ENCODE results near the gene CDC14B. TPM values are rescaled to one million over a fixed set of nuclear protein-coding genes. Genes with fewer than 3 reads are reported as not detected.

Gene CDC14B
- total RNA-seq, 1 experiment from 2014 or later, result 29.8 TPM

GRCh38 chr9:96646081-96646991 lies 26.7 kb upstream of the CDC14B start:
- BruUV-seq (replicated peaks), result no TSS peak
- no peaks in the 10 kb centered on the region for H3K9me3 Mint-ChIP-seq (ENCODE audit: low read depth, unreplicated experiment)
- intact Hi-C loops (cut with micrococcal nuclease; ENCODE audit: unreplicated experiment), result no loop called here
- no peak for DNase-seq
- no peaks in the 10 kb centered on the region for H3K4me1 Mint-ChIP-seq (ENCODE audit: low read depth, unreplicated experiment)
- TF ChIP-seq CTCF (IDR thresholded peaks at IDR 0.05; ENCODE audit: unreplicated experiment), result no peak
- H3K4me3 Mint-ChIP-seq (ENCODE audit: low read depth, unreplicated experiment), result no peak overlapping the region
- CTCF ChIA-PET, result interaction anchor here (0.6 kb wide), 1 partner anchor 10 kb away, joined by 3 read pairs; no protein-coding TSS in a partner anchor
- peaks cover 12% of the 10 kb centered on the region for H3K36me3 Mint-ChIP-seq (ENCODE audit: insufficient read depth, unreplicated experiment)
- no peak overlapping the region for H3K27ac Mint-ChIP-seq (ENCODE audit: unreplicated experiment)
- no peaks in the 10 kb centered on the region for H3K27me3 Mint-ChIP-seq (ENCODE audit: unreplicated experiment)

GRCh38 chr9:96644137-96644536 lies 24.5 kb upstream of the CDC14B start:
- no peaks in the 10 kb centered on the region for H3K27me3 Mint-ChIP-seq (ENCODE audit: unreplicated experiment)
- BruUV-seq (replicated peaks), result no TSS peak
- DNase-seq, result no peak
- no peaks in the 10 kb centered on the region for H3K9me3 Mint-ChIP-seq (ENCODE audit: low read depth, unreplicated experiment)
- peaks cover 6% of the 10 kb centered on the region for H3K36me3 Mint-ChIP-seq (ENCODE audit: insufficient read depth, unreplicated experiment)
- H3K4me3 Mint-ChIP-seq (ENCODE audit: low read depth, unreplicated experiment), result no peak overlapping the region
- CTCF ChIA-PET, result no interaction called here
- no peak overlapping the region for H3K27ac Mint-ChIP-seq (ENCODE audit: unreplicated experiment)
- intact Hi-C loops (cut with micrococcal nuclease; ENCODE audit: unreplicated experiment), result no loop called here
- TF ChIP-seq CTCF (IDR thresholded peaks at IDR 0.05; ENCODE audit: unreplicated experiment), result no peak
- no peaks in the 10 kb centered on the region for H3K4me1 Mint-ChIP-seq (ENCODE audit: low read depth, unreplicated experiment)

- H3K36me3 Mint-ChIP-seq (ENCODE audit: insufficient read depth, unreplicated experiment), result no peaks in the 10 kb centered on the region
- intact Hi-C loops (cut with micrococcal nuclease; ENCODE audit: unreplicated experiment), result no loop called here
- BruUV-seq (replicated peaks), result no TSS peak
- no peak for DNase-seq
- no peaks in the 10 kb centered on the region for H3K9me3 Mint-ChIP-seq (ENCODE audit: low read depth, unreplicated experiment)
- TF ChIP-seq CTCF (IDR thresholded peaks at IDR 0.05; ENCODE audit: unreplicated experiment), result no peak
- no peak overlapping the region for H3K4me3 Mint-ChIP-seq (ENCODE audit: low read depth, unreplicated experiment)
- no peak overlapping the region for H3K27ac Mint-ChIP-seq (ENCODE audit: unreplicated experiment)
- H3K4me1 Mint-ChIP-seq (ENCODE audit: low read depth, unreplicated experiment), result no peaks in the 10 kb centered on the region
- H3K27me3 Mint-ChIP-seq (ENCODE audit: unreplicated experiment), result no peaks in the 10 kb centered on the region
- CTCF ChIA-PET, result no interaction called here
Observed at GRCh38 chr9:96641514-96641913, 21.9 kb upstream of the CDC14B start.

GRCh38 chr9:96638606-96639364 lies 19.1 kb upstream of the CDC14B start:
- CTCF ChIA-PET, result no interaction called here
- no peak for TF ChIP-seq CTCF (IDR thresholded peaks at IDR 0.05; ENCODE audit: unreplicated experiment)
- Mint-ChIP-seq H3K4me3 (ENCODE audit: low read depth, unreplicated experiment) (no peak overlapping the region), H3K27me3 (ENCODE audit: unreplicated experiment) (no peaks in the 10 kb centered on the region), H3K27ac (ENCODE audit: unreplicated experiment) (no peak overlapping the region), H3K36me3 (ENCODE audit: insufficient read depth, unreplicated experiment) (no peaks in the 10 kb centered on the region), H3K4me1 (ENCODE audit: low read depth, unreplicated experiment) (no peaks in the 10 kb centered on the region), H3K9me3 (ENCODE audit: low read depth, unreplicated experiment) (no peaks in the 10 kb centered on the region)
- BruUV-seq (replicated peaks), result no TSS peak
- intact Hi-C loops (cut with micrococcal nuclease; ENCODE audit: unreplicated experiment), result no loop called here
- DNase-seq, result no peak

All from Calu3 (cell line).